Right ventricle myocardium inferior (tissue), 1 donor: ENCODE measurements around the gene ATG14. TPM values are rescaled to one million over a fixed set of nuclear protein-coding genes. Genes with fewer than 3 reads are reported as not detected.
"Not testable (repeated sequence)": the region's sequence is repeated elsewhere in the genome, so short reads cannot be mapped to it uniquely, and the experiment has no call there.

ENCODE experiments used
- ATAC-seq: fragments of 200-7000 bp; cut with Tn5 transposase; one replicate; pipeline ENCODE4 v1.9.1; 2020; ENCODE audit warnings: mild to moderate bottlenecking, moderate library complexity
- DNase-seq: peaks from one replicate; pipeline ENCODE4 v3.0.0; 2021; ENCODE audit errors: missing footprints
- intact Hi-C: fragments of 100-400 bp; cut with DNase I; formaldehyde crosslinking; loops from one replicate; pipeline ENCODE4 v1.11.0; 2022
- long read RNA-seq: library from polyadenylated mRNA; unstranded; transcript quantifications from one replicate; pipeline ENCODE4 v2.0.0, GENCODE V29; 2021
- total RNA-seq: library from RNA; stranded (reverse); fragmentation: NEBNext Ultra II Directional; extraction: Animal tissue kit (Norgen Biotek cat#: 25700); gene quantifications from one replicate; pipeline ENCODE4 v1.2.1, GENCODE V29; 2021
- donor health status: DM: no; HTN: yes; CAD: no; lungs with severe emphysema.

The ATG14 gene, protein sequence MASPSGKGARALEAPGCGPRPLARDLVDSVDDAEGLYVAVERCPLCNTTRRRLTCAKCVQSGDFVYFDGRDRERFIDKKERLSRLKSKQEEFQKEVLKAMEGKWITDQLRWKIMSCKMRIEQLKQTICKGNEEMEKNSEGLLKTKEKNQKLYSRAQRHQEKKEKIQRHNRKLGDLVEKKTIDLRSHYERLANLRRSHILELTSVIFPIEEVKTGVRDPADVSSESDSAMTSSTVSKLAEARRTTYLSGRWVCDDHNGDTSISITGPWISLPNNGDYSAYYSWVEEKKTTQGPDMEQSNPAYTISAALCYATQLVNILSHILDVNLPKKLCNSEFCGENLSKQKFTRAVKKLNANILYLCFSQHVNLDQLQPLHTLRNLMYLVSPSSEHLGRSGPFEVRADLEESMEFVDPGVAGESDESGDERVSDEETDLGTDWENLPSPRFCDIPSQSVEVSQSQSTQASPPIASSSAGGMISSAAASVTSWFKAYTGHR
- 12.8 TPM for total RNA-seq
- long read RNA-seq, partial matches to known transcripts, result 2 of 2 reads
- long read RNA-seq, other reads (novel, unspliced or antisense), result 0 of 2 reads

GRCh38 chr14:55411426-55412389 is at the start of gene ATG14:
TSS of gene ATG14 (minus strand) at chr14:55411830. CDS start at chr14:55411822, 8 bp downstream.
- intact Hi-C loops, result loop anchor here (5.0 kb wide), 1 partner anchor 139 kb away; the partner anchor contains the start of gene FBXO34
- DNase-seq, result peak; percentile 90
- ATAC-seq, result peak; percentile 99

DNA sequence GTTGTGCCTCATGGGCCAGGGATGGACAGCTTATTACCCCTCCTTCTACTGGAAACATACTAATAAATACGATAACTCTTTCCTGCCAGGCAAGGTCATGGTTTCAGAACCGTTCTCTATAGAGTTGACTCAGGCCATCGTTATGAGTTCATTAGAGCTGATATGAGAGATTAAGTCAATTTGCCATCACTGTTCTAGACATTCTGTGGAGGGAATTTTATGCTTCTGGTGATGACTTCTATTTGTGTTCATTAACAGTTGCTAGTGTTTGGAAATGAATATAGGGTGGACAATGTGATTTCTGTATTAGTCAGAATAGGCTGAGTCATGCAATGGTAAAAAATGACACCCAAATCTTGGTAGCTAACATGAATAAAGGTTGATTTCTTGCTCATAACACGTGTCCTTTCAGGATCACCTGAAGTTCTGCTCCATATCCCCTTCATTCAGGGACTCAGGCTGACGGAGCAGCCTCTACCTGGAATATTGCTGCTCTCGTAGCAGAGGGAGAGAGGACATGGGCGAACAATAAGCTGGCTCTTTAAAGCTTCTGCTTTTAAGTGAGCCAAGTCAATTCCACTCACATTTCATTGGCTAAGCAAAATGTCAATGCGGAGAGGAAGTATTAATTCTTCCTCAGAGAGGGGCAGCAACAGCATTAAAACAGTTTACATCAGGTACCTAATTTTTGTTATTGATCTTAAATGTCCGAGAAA is 47.3 kb upstream of the ATG14 start:
- ATAC-seq (no peak), DNase-seq (no peak)
- intact Hi-C loops, result no loop called here

- no peak for ATAC-seq
- DNase-seq, result no peak
- intact Hi-C loops, result no loop called here
Measured at GRCh38 chr14:55457496-55457895, 45.9 kb upstream of the ATG14 start.

DNA sequence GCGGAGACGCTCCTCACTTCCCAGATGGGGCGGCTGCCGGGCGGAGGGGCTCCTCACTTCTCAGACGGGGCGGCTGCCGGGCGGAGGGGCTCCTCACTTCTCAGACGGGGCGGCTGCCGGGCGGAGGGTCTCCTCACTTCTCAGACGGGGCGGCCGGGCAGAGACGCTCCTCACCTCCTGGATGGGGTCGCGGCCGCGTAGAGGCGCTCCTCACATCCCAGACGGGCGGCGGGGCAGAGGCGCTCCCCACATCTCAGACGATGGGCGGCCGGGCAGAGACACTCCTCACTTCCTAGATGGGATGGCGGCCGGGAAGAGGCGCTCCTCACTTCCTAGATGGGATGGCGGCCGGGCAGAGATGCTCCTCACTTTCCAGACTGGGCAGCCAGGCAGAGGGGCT is 44.8 kb upstream of the ATG14 start:
- DNase-seq, intact Hi-C loops, ATAC-seq: not testable (repeated sequence)

DNA sequence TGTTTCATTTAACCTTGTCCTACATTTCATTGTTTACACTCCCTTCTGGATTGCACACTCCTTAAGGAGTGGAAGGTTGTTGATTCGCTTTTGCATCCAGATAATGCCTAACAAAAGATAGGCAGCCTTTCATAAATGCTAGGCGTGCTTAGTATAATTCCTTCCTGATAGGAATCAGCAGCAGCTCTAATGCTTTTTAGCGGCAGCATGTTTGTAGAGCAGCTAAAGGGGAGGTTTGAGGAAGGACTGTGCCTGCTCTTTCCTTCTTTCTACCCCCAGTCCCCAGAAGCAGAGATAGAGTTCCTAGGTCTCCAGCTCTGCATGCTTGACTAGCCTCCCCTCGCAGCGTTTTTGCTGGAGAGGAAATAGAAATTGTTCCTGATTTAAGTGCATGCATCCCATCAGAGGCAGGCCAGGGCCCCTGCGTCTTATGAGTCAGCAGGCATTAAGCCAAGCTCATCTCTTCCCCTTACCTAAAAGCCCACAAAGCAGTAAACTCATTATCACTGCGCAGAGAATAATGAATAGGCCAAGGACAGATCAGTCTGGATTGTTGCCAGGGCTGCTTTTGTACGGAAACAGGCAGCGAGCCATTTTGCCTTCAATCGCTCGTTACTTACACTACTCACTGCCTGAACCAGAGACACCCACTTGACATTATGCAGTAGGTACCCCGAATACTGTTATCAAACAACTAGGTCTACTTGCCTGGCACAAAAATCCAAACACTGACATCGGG is 42.8 kb upstream of the ATG14 start:
- intact Hi-C loops, result no loop called here
- peak; percentile 66 for ATAC-seq
- peak; percentile 78 for DNase-seq

DNA sequence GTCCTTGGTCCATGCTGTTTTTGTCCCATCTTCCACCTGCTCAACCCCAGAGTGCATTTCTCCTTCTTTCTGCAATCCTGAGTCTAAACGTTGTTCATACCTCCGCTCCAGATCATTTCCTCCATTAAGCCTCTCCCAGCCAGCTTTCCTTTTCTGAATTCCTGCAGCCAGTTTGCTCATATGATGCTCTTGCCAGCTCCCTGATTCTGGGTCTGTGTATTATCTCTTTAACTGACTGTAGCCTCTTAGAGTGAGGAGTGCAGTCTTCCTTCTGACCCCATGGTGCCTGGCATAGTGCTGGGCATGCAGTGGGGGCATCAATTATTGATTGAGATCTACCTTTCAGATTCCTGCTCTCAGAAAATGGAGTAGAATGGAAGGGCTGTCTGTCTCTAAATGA is 40.3 kb upstream of the ATG14 start:
- ATAC-seq, result no peak
- intact Hi-C loops, result no loop called here
- no peak for DNase-seq

GRCh38 chr14:55451398-55451797 is 39.8 kb upstream of the ATG14 start:
- ATAC-seq (no peak), DNase-seq (no peak)
- intact Hi-C loops, result no loop called here

GRCh38 chr14:55450987-55451386 is 39.4 kb upstream of the ATG14 start:
- no peak for DNase-seq
- no peak for ATAC-seq
- intact Hi-C loops, result no loop called here

- DNase-seq, result no peak
- ATAC-seq, result no peak
- intact Hi-C loops, result no loop called here
Measured at GRCh38 chr14:55450539-55450938, 38.9 kb upstream of the ATG14 start.

DNA sequence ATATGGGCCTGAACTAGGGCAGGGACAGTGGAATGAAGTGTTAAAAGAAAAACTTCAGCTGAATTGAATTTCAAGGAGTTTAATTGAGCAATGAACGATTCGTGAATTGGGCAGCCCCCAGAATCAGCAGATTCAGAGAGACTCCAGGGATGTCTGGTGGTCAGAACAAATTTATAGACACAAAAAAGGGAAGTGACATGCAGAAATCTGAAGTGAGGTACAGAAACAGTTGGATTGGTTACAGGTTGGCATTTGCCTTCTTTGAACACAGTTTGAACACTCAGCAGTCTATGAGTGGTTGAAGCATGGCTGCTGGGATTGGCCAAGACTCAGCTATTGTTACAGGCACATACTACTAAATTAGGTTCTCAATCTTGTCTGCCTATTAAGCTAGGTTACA is 38.5 kb upstream of the ATG14 start:
- ATAC-seq, result no peak
- intact Hi-C loops, result no loop called here

DNA sequence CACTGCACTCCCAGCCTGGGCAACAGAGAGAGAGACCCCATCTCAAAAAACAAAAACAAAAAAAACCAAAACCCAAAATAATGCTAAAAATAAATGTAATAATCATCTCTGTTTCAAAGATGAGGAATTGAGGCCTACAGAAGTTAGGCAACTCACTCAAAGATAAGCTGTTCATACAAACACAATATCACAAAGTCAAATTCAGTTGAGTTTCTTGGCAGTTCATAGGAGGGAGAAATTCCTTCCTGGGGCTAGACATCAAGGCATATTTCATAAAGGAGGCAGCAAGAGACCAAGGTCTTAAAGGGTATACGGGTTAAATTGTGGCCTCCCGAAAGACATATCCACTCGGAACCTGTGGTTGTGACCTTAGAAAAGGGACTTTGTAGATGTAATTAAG is 37.5 kb upstream of the ATG14 start:
- intact Hi-C loops, result loop anchor here (5.0 to 10.0 kb wide), 2 partner anchors 216 to 1023 kb away; no protein-coding TSS in a partner anchor
- ATAC-seq (no peak), DNase-seq (no peak)

More for the DNA sequence above, 38.5 kb upstream of the ATG14 start:
- DNase-seq, result no peak

DNA sequence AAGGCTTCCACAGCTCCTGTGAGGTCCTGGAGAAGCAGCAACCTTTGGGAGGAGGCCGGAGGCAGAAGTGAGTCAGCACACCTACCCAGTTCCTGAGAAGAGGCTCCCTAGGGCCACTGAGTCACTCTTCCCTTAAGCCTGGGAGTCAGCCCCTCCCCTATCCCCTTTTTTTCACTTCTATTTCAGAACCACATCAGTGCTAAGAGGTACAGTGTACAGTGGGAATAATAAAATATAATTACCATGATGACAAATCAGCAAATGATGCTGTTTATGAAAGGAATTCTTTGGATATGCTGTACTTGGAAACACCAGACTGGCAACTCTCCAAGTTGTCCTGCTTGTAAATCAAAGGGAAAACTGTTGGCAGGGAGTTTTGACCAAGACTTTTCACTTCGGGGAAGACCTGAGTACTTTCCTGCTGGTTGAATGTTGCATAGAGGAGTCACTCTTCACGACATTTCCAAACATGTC is 36.5 kb upstream of the ATG14 start:
- ATAC-seq (no peak), DNase-seq (no peak)
- intact Hi-C loops, result loop anchor here (5.0 to 10.0 kb wide), 2 partner anchors 217 to 1024 kb away; no protein-coding TSS in a partner anchor

DNA sequence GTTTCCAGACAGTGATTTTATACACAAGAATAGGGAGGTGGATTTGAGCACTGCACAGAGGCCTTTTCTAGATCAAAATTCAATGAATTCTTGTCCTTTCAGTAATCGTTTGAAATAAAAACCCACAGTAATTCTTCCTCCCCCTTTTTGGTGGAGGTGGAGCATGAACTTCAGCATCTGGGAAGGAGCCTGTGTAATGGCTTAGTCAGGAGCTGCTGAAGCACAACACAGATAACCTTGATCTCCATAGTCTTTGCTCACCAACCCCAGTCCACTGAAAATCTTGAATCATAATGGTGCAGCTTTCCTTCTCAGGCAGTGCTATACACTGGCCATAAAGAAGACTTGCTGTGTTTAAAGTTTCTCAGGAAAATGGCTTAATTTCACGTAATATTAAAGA is 35.2 kb upstream of the ATG14 start:
- no peak for ATAC-seq
- intact Hi-C loops, result loop anchor here (5.0 to 10.0 kb wide), 2 partner anchors 218 to 1025 kb away; no protein-coding TSS in a partner anchor
- no peak for DNase-seq

- ATAC-seq (peak; percentile 73), DNase-seq (no peak)
- intact Hi-C loops, result loop anchor here (5.0 to 10.0 kb wide), 2 partner anchors 219 to 1026 kb away; no protein-coding TSS in a partner anchor
Measured at GRCh38 chr14:55446127-55446736, 34.6 kb upstream of the ATG14 start.

GRCh38 chr14:55441286-55441685 is 29.7 kb upstream of the ATG14 start:
- no peak for DNase-seq
- no peak for ATAC-seq
- intact Hi-C loops, result loop anchor here (5.0 to 10.0 kb wide), 2 partner anchors 131 to 224 kb away; no protein-coding TSS in a partner anchor

- intact Hi-C loops, result loop anchor here (5.0 to 10.0 kb wide), 2 partner anchors 132 to 224 kb away; no protein-coding TSS in a partner anchor
Measured at GRCh38 chr14:55440385-55440784, 28.8 kb upstream of the ATG14 start, which contains the start of gene TBPL2. TSS of gene TBPL2 (minus strand) at chr14:55440616. CDS start at chr14:55440449, 167 bp downstream.

More at GRCh38 chr14:55440385-55440784, 28.8 kb upstream of the ATG14 start, which contains the start of gene TBPL2:
- DNase-seq, result no peak
- peak; percentile 46 for ATAC-seq
